IMR-90 (cell line): ENCODE measurements around the gene DRC7. TPM values are rescaled to one million over a fixed set of nuclear protein-coding genes. Genes with fewer than 3 reads are reported as not detected.

ENCODE experiments used
- ATAC-seq: fragments of 200-7000 bp; cut with Tn5 transposase; 2 replicates; pipeline ENCODE4 v1.9.1; 2020; ENCODE audit warnings: low read depth, mild to moderate bottlenecking, moderate library complexity
- BruUV-seq: library from RNA; stranded (reverse); fragments of 400-500 nt; replicated peaks from 2 replicates; lab custom pipeline; 2021; lab: Mats Ljungman, UMichigan
- CTCF ChIA-PET: fragments of 300-600 bp; formaldehyde crosslinking; extraction: SDS; loops from one replicate; lab custom pipeline; 2021; ENCODE audit warnings: antibody characterized with exemption; lab: Yijun Ruan, JAX
- POLR2A ChIA-PET: fragments of 300-600 bp; sonication (Branson Sonifier 250); formaldehyde crosslinking; loops from one replicate; lab custom pipeline; 2022; ENCODE audit warnings: antibody characterized with exemption; ENCODE audit not compliant: unreplicated experiment; lab: Charles Lee
- DNase-seq: peaks from one replicate; pipeline ENCODE4 v3.0.0; 2013
- H2AFZ ChIP-seq: replicated peaks from 2 replicates; pipeline ENCODE3; 2013; ENCODE audit warnings: low read length, mild to moderate bottlenecking; ENCODE audit not compliant: poor library complexity
- H2AK5ac ChIP-seq: 2 replicates; pipeline ENCODE4 v1.6.1; 2013; ENCODE audit warnings: low read depth, low read length, inconsistent platforms
- H2AK9ac ChIP-seq: replicated peaks from 2 replicates; pipeline ENCODE3; 2013; ENCODE audit warnings: mild to moderate bottlenecking, low read depth, low read length, moderate library complexity; ENCODE audit not compliant: poor library complexity
- H2BK120ac ChIP-seq: 2 replicates; pipeline ENCODE4 v1.6.1; 2013; ENCODE audit warnings: low read depth, low read length, inconsistent platforms
- H2BK15ac ChIP-seq: 3 replicates; pipeline ENCODE4 v1.6.1; 2013; ENCODE audit warnings: low read depth, low read length, inconsistent platforms
- H2BK20ac ChIP-seq: 2 replicates; pipeline ENCODE4 v1.6.1; 2013; ENCODE audit warnings: low read depth, mild to moderate bottlenecking, inconsistent platforms, low read length, moderate library complexity
- H2BK5ac ChIP-seq: 2 replicates; pipeline ENCODE4 v1.6.1; 2013; ENCODE audit warnings: mild to moderate bottlenecking, low read depth, low read length, inconsistent platforms; ENCODE audit not compliant: poor library complexity, severe bottlenecking
- H3K14ac ChIP-seq: replicated peaks from 2 replicates; pipeline ENCODE4 v1.6.1; 2013; ENCODE audit warnings: low read depth, low read length, inconsistent platforms
- H3K18ac ChIP-seq: 2 replicates; pipeline ENCODE4 v1.6.1; 2013; ENCODE audit warnings: low read depth, low read length, control low read depth
- H3K23ac ChIP-seq: 2 replicates; pipeline ENCODE4 v1.6.1; 2013; ENCODE audit warnings: low read depth, low read length, inconsistent platforms
- H3K27ac ChIP-seq: 2 replicates; pipeline ENCODE4 v1.5.1; 2013; ENCODE audit warnings: mild to moderate bottlenecking, control low read depth, low read length; ENCODE audit not compliant: insufficient read depth
- H3K27me3 ChIP-seq: 2 replicates; pipeline ENCODE4 v1.6.1; 2013; ENCODE audit warnings: low read length; ENCODE audit not compliant: control insufficient read depth, insufficient read depth
- H3K36me3 ChIP-seq: 2 replicates; pipeline ENCODE4 v1.6.1; 2013; ENCODE audit warnings: low read length, mixed read lengths; ENCODE audit not compliant: control insufficient read depth, insufficient read depth
- H3K4ac ChIP-seq: 2 replicates; pipeline ENCODE4 v1.6.1; 2013; ENCODE audit warnings: low read depth, low read length, inconsistent platforms
- H3K4me1 ChIP-seq: 2 replicates; pipeline ENCODE4 v1.6.1; 2013; ENCODE audit warnings: low read length, mixed read lengths; ENCODE audit not compliant: control insufficient read depth, insufficient read depth
- H3K4me2 ChIP-seq: 2 replicates; pipeline ENCODE4 v1.6.1; 2013; ENCODE audit warnings: low read depth, mild to moderate bottlenecking, control low read depth, low read length, moderate library complexity
- H3K4me3 ChIP-seq: 2 replicates; pipeline ENCODE4 v1.5.1; 2013; ENCODE audit warnings: low read depth, mild to moderate bottlenecking, control low read depth, low read length, moderate library complexity; ENCODE audit not compliant: insufficient read depth
- H3K56ac ChIP-seq: 2 replicates; pipeline ENCODE4 v1.6.1; 2013; ENCODE audit warnings: low read length, inconsistent platforms; ENCODE audit not compliant: insufficient read depth; ENCODE audit errors: extremely low read depth
- H3K79me1 ChIP-seq, 2 experiments: 2 replicates each; pipeline ENCODE4 v1.6.1; 2013; ENCODE audit warnings: low read length in 2 of 2, inconsistent platforms in 1 of 2, low read depth in 1 of 2
- H3K9ac ChIP-seq: 2 replicates; pipeline ENCODE4 v1.6.1; 2013; ENCODE audit warnings: low read depth, low read length, control low read depth
- H3K9me1 ChIP-seq: 2 replicates; pipeline ENCODE4 v1.6.1; 2013; ENCODE audit warnings: low read length, inconsistent platforms; ENCODE audit not compliant: insufficient read depth
- H3K9me3 ChIP-seq: 2 replicates; pipeline ENCODE4 v1.6.1; 2013; ENCODE audit warnings: low read length; ENCODE audit not compliant: control insufficient read depth, insufficient read depth
- H4K20me1 ChIP-seq: 2 replicates; pipeline ENCODE4 v1.6.1; 2013; ENCODE audit warnings: low read length, inconsistent platforms; ENCODE audit not compliant: insufficient read depth
- H4K5ac ChIP-seq: 2 replicates; pipeline ENCODE4 v1.6.1; 2013; ENCODE audit warnings: mild to moderate bottlenecking, low read depth, low read length, control low read depth
- H4K8ac ChIP-seq, 2 experiments: 2 replicates each; pipeline ENCODE4 v1.6.1; 2013; ENCODE audit warnings: low read depth in 2 of 2, low read length in 2 of 2, control low read depth in 1 of 2, inconsistent platforms in 1 of 2
- H4K91ac ChIP-seq: 2 replicates; pipeline ENCODE4 v1.6.1; 2013; ENCODE audit warnings: low read depth, low read length, inconsistent platforms; ENCODE audit not compliant: insufficient read depth
- BHLHE40 ChIP-seq: fragments of 150-350 bp; IDR thresholded peaks from 2 replicates; pipeline ENCODE4 v1.6.1; 2016; ENCODE audit warnings: mild to moderate bottlenecking, low read depth, low read length
- CEBPB ChIP-seq: IDR thresholded peaks from 2 replicates; pipeline ENCODE4 v1.6.1; 2012; ENCODE audit warnings: low read depth, low read length, improper control_type of control experiment
- CHD1 ChIP-seq: IDR thresholded peaks from 2 replicates; pipeline ENCODE4 v1.6.1; 2012; ENCODE audit warnings: low read depth, low read length, improper control_type of control experiment
- MAZ ChIP-seq: IDR thresholded peaks from 2 replicates; pipeline ENCODE4 v1.6.1; 2012; ENCODE audit warnings: low read depth, mild to moderate bottlenecking, low read length, improper control_type of control experiment, moderate library complexity, borderline replicate concordance
- MXI1 ChIP-seq: IDR thresholded peaks from 2 replicates; pipeline ENCODE4 v1.6.1; 2012; ENCODE audit warnings: low read depth, mild to moderate bottlenecking, low read length, moderate library complexity, borderline replicate concordance
- NFE2L2 ChIP-seq: fragments of 150-350 bp; IDR thresholded peaks from 2 replicates; pipeline ENCODE4 v1.6.1; 2016; ENCODE audit warnings: low read depth, mild to moderate bottlenecking, low read length
- RAD21 ChIP-seq: IDR thresholded peaks from 2 replicates; pipeline ENCODE4 v1.6.1; 2012; ENCODE audit warnings: low read length, improper control_type of control experiment
- RCOR1 ChIP-seq: IDR thresholded peaks from 2 replicates; pipeline ENCODE4 v1.6.1; 2012; ENCODE audit warnings: mild to moderate bottlenecking, low read length, improper control_type of control experiment; ENCODE audit not compliant: insufficient replicate concordance
- RFX5 ChIP-seq: IDR thresholded peaks from 2 replicates; pipeline ENCODE4 v1.8.0; 2012; ENCODE audit warnings: low read depth, mild to moderate bottlenecking, low read length, moderate library complexity
- SMC3 ChIP-seq: fragments of 150-350 bp; IDR thresholded peaks from 2 replicates; pipeline ENCODE4 v1.6.1; 2016; ENCODE audit warnings: low read depth, mild to moderate bottlenecking, antibody characterized with exemption, low read length, moderate library complexity
- WGBS, 2 experiments: methylation state at CpG; one replicate each; pipeline versions ENCODE4 v1.1.5 to v1.1.7; 2013; ENCODE audit warnings: missing lambda C conversion rate in 2 of 2; ENCODE audit not compliant: insufficient read length in 1 of 2; ENCODE audit errors: extremely low coverage in 2 of 2; 5-methylcytosine and 5-hydroxymethylcytosine counted together
- dilution Hi-C: fragments of 300-500 bp; cut with HindIII; formaldehyde crosslinking; loops from one replicate; pipeline ENCODE4 v1.14.3; 2018; ENCODE audit warnings: low sequenced_read_pairs; ENCODE audit not compliant: unreplicated experiment
- in situ Hi-C: fragments of 300-500 bp; cut with MboI; formaldehyde crosslinking; loops from 3 replicates; pipeline ENCODE4 v1.14.3; 2019; ENCODE audit warnings: low sequenced_read_pairs, inconsistent platforms, mixed read lengths
- intact Hi-C: fragments of 100-400 bp; cut with micrococcal nuclease; formaldehyde crosslinking; loops from 2 replicates; pipeline ENCODE4 v1.10.0; 2022
- polyA plus RNA-seq, 3 experiments: library from polyadenylated mRNA; depleted of rRNA; stranded (reverse); fragments of >200 nt; gene quantifications; 2 replicates each; pipeline ENCODE4 v1.2.3, GENCODE V29; 2012; ENCODE audit warnings: low replicate concordance in 1 of 3
- total RNA-seq: library from RNA; depleted of rRNA; stranded (reverse); fragments of >200 nt; gene quantifications from 2 replicates; pipeline ENCODE4 v1.2.3, GENCODE V29; 2012
- TF ChIP-seq, protein P1 (sequence below): fragments of 150-350 bp; IDR thresholded peaks from 2 replicates; pipeline ENCODE4 v1.6.1; 2017; ENCODE audit warnings: mild to moderate bottlenecking, antibody characterized with exemption, low read length, low read depth

Gene DRC7
- total and polyA plus RNA-seq, 2 of the 4 experiments (the other 2 are of a cell fraction) = not detected

DNA sequence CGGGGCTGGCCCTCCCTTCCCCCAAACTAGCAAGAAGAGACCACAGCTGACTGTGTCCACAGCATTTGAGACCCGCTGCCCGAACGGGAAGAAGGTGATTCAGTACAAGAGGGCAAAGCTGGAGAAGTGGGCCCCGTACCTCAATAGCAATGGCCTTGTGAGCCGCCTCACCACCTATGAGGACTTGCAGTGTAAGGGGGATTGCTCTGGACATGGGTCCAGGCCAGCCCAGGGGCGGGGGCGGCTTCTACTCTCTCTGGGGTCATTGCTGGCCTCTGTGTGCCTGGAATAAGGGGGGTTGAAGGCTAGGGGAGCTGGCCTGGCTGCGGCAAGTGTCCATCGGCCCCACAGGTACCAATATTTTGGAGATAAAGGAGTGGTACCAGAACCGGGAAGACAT, 28.0 kb downstream of the DRC7 start:
- ChIA-PET POLR2A (no interaction called here), CTCF (no interaction called here)
- Histone ChIP-seq H2BK15ac (no peak overlapping the region), H4K20me1 (no peaks in the 10 kb centered on the region), H2AFZ (no peak overlapping the region), H4K5ac (no peak overlapping the region), H2BK20ac (no peak overlapping the region), H2BK120ac (no peak overlapping the region), H3K4ac (no peak overlapping the region), H3K14ac (no peak overlapping the region), H3K9ac (no peak overlapping the region), H3K27ac (no peak overlapping the region), H2AK9ac (no peak overlapping the region), H3K27me3 (peaks cover 18% of the 10 kb centered on the region), H3K23ac (no peak overlapping the region), H3K4me3 (no peak overlapping the region), H3K9me1 (no peaks in the 10 kb centered on the region), H2AK5ac (no peak overlapping the region), H3K36me3 (no peaks in the 10 kb centered on the region), H3K4me2 (no peak overlapping the region), H3K18ac (no peak overlapping the region), H4K8ac (no peak overlapping the region), H3K4me1 (no peaks in the 10 kb centered on the region), H3K79me1 (no peaks in the 10 kb centered on the region), H2BK5ac (no peak overlapping the region), H4K91ac (no peak overlapping the region), H3K9me3 (no peaks in the 10 kb centered on the region), H3K56ac (no peak overlapping the region)
- dilution Hi-C loops (no loop called here), intact Hi-C loops (no loop called here), in situ Hi-C loops (no loop called here)
- no peak for ATAC-seq
- no TSS peak for BruUV-seq
- 43% methylated on average over 2 of the region's 11 CpGs; no CpG with 5 or more reads in 1 of the 2 experiments for WGBS, 2 experiments
- TF ChIP-seq BHLHE40 (no peak), CHD1 (no peak), NFE2L2 (no peak), RFX5 (no peak), SMC3 (no peak), MXI1 (no peak), RCOR1 (no peak), CEBPB (no peak), MAZ (no peak), RAD21 (no peak)
- TF ChIP-seq, protein P1, sequence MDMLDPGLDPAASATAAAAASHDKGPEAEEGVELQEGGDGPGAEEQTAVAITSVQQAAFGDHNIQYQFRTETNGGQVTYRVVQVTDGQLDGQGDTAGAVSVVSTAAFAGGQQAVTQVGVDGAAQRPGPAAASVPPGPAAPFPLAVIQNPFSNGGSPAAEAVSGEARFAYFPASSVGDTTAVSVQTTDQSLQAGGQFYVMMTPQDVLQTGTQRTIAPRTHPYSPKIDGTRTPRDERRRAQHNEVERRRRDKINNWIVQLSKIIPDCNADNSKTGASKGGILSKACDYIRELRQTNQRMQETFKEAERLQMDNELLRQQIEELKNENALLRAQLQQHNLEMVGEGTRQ = no peak
- no peak for DNase-seq
